LoVo (cell line): ENCODE data around the gene BOD1.
A peak's percentile ranks its signal among the peaks of the same experiment; 100 is the strongest.

Source experiments
- DNase-seq: peaks from one replicate; pipeline ENCODE4 v3.0.0-alpha.2; 2016; ENCODE audit warnings: low spot score

BOD1 gene

DNA sequence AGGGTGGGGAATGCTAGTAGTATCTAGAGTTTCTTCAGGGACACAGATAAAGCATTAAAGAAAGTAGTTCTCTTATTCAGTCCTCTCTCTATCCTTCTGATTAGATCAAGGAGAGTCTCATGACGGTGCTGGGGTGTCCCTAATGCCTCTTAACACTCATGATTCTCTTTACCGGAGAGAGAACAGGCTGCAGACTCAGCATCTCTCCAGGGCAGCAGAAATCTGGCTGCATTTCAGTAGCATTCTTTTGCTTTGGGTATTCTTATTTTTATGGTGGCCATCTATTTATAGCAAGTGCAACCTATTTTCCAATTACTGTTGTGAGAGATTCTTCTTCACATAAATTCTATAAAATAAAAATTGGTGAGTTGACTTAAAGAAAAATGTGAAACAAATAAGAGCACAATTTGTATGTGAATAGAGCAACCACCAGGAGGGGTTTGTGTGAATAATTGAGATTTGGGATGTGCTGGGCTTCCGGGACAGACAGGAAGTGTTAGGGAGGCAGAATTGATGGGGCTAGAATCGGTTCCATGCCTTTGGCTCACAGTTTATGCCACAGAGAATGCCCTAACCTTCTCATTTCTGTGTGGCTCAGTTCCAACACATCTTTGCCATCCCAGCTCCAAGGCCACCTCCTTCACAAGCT, 23.8 kb upstream of the BOD1 start:
- no peak for DNase-seq

DNA sequence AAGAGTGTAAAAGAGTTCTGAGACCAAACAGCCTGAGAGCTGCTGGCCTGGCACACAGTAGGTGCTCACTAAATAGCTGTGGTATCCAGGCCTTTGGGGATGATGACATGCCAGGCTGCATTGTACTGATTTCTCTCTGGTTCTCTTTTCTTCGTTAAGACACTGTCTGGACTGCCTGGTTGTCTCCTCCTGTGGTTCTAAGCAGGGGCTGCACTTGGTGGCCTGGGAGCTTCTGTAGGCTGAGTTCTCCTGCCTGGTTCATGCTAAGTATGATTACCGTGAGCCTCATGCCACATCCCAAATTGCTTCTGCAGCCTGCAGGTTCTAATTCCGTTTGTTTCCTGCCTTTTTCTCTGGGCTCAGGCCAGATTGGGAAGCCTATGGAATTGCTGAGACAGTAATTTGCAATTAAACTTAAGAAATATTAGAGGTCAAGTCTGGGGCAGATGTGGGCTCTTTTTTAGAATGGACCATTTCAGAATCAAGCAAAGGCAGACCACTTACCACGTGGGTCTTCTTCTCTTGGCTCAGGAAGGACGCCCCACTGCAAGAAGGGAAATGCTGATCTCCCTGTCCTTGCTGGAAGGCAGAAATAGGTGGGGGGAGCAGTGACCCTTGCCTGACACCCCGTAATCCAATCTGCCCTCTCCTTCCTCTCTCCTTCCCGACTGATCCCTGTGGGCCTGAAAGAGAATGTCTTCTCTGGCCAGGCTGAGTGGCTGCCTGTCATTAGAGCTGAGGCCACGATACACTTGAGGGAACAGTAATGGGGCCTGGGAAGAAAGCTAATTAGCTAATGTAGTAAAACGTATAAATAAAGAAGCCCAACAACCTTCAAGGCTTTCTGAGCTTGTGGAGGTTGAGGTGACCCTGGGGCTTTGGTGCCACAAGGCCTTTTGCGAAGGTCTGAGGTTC, 21.9 kb upstream of the BOD1 start:
- DNase-seq = no peak

DNA sequence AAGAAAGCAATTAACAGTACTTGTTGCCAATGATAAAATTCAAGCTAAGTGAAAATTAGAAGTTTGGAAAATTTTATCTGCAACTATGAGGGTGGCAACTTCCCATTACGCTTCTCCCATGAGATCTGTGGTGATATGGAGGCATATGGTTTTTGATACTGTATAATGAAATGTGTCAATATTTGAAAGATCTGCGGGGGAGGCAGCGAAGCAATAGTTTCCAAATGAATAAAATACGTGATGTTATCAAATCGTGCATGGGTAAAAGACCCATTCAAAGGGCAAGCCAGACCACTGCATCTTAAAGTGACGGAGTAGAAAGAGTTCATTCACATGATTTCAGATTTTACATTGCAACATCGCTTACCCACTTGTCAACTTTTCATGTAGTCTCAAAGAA, 20.9 kb upstream of the BOD1 start:
- no peak for DNase-seq

DNA sequence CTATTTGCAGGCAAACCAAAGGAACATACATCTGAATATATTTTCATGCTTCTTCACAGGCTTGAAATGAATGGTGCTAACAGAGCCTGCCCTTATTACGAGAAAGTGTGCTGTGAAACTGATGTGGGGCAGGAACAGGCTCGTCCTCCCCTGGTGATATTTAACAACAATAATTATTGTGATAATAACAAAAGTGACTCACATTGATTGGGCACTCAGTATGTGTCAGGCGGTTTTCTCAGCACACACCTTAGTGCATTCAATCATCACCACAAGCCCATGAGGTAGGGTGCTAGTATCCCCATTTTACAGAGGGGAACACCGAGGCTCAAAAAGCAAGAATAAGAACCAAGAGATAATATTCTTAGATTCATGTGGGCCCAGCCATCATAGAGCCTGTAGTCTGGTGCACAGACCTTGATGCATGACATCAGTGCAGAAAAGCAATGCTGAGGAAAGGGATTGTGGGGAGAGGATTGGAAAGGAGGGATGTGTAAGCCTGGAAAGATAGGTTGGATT, 18.1 kb upstream of the BOD1 start:
- DNase-seq = no peak

DNA sequence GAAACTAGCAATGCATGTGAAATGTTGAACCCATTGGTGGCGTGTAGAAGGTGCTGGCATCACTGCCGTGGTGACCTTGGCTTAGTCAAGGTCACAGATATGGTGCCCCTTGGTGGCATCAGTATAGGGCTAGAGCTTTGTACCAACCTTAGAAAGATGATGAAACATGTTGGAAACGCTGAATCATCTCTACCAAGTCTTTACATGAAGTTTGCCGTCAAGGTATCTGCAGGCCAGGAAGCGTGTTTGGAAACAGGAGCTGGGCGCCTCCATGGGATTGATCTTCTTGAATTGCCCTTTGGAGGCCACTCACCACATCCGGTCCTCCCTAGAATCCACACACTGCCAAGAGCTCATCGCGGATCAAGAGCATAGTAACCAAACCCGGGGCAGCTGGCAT, 16.9 kb upstream of the BOD1 start:
- DNase-seq = no peak

DNA sequence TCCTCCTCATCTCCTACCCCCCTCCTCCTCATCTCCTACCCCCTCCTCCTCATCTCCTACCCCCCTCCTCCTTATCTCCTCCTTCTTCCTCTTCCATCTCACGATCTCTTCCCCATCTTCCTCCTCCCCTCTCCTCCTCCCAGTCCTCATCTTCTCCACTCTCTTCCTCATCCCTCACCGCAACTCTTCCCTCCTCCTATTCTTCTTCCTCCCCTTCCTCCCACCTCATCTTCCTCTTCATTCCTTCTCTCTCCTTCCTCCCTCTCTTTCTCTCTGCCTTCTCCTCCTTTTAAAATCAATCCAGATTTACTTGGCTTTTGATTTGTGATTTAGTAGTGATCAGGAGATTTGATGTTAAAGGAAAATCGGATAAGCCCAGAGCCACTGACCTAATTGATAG, 15.0 kb upstream of the BOD1 start:
- DNase-seq = no peak

DNA sequence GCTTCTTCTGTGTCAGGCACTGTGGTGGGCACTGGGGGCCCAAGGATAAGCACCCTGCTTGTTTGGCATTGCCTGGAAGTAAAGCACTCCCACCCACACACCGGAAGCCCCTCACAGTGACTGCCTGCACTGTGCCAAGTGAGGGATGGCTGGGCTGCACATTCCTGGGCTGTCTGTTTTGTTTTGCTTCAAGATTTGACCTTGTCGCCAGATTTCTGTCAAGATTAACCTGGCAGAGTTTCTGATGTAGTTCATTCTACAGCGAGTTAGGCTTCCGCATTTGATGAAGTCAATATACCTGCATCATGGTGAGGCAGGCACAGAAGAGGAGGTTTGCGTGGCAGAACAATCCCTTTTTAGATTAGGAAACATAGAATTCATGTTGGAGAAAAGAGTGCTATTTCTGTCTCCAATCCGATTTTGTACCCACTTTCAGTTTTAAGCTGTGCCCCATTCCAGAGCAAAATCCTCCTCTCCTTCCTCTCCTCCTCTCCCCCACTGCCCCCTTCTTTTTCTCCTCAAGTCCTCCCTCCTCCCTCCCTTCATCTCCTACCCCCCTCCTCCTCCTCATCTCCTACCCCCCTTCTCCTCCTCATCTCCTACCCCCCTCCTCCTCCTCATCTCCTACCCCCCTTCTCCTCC, 14.4 kb upstream of the BOD1 start:
- DNase-seq = no peak

DNA sequence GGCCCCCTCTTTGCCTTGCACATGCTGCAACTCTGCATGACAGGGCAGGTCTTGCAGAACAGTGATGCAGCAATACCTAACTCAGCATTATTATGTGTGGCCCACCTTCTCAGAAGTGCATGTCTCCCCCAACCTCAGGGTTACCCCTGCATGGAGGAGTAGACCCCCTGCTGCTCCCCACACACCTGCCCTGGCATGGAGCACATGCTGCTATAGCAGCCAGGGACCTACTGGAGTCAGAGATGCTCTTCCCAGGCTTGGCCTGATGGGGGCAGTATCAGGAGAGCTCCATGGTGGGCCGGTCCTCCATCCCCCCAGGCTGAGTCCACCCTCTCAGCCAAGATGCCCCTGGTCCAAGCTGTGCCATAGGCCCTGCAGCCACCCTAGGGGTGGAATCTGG, 13.2 kb upstream of the BOD1 start:
- no peak for DNase-seq

DNA sequence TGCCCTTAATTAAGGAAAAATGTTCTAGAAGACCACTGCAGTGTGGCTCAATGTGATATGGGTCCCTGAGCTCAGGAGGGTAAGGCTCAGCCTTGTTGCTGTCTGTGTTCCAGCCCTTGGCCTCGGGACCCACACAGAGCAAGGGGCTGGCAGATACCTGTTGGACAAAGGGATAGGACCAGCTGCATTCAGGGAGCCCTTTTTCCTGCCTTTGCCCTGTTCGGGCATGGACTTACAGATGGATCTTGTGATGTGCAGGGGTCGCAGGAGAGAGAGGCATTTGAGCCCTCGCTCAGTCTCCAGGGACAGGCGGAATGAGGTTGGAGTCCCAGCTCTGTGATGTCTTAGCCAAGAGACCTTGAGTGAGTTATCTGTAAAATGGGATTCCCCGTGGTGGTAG, 12.1 kb upstream of the BOD1 start:
- no peak for DNase-seq

DNA sequence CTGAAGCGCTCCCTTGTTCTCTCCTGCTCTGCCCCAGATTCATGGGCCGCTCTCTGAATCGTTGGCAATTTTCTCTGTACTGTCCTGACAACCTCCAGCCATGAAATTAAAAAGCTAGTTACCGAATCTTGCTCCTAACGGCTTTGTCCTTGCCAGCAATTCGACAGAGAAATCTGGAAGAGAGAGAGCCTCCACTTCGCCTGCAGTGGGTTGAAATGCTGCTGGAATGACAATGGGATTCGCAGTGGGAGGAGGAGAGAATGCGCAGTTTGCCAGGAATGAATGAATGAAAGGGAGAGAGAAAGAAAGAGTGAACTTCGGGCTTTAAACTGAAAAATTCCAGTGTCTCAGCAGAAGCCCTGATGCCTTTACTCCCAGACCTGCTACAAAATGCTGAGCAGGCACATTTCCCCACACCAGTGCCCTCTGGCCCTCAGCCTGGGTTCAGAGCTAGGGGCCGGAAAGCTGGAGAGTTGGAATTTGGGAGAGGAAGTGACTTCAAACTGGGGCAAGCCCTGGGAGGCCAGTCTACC, 11.5 kb upstream of the BOD1 start:
- DNase-seq = no peak

DNA sequence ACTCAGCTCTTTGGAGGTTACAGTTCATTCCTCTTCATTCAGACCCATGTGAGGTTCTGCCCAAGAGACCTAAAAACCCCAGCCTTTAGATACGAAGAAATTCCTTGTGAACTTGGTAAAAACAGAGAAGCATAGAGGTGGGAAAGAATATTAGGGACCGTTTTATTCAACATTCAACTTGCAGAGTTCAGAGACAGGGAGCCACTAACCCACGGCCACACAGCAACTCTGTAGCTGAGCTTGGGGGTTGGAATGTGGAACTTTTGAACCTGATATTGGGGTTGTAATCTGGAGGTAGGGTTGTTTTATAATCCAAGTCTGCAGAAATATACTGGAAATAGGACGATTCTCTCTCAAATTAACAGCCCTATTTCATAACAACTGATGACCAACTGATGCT, 10.8 kb upstream of the BOD1 start:
- DNase-seq = no peak

DNA sequence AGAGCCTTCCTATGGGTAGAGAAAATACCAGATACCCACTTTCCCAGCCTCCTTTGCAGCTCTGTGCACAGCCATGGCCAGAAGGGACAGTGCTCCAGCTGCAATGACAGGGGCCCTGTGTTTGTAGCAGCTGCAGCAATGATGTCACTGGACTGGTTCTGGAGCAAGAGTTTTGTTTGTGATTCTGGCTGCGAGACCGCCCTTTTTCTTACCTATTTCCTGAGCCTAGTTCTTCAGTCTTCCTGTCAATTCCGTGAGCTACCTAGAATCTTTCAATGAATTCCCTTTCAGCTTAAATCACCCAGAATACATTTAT, 10.0 kb upstream of the BOD1 start:
- DNase-seq = no peak

DNA sequence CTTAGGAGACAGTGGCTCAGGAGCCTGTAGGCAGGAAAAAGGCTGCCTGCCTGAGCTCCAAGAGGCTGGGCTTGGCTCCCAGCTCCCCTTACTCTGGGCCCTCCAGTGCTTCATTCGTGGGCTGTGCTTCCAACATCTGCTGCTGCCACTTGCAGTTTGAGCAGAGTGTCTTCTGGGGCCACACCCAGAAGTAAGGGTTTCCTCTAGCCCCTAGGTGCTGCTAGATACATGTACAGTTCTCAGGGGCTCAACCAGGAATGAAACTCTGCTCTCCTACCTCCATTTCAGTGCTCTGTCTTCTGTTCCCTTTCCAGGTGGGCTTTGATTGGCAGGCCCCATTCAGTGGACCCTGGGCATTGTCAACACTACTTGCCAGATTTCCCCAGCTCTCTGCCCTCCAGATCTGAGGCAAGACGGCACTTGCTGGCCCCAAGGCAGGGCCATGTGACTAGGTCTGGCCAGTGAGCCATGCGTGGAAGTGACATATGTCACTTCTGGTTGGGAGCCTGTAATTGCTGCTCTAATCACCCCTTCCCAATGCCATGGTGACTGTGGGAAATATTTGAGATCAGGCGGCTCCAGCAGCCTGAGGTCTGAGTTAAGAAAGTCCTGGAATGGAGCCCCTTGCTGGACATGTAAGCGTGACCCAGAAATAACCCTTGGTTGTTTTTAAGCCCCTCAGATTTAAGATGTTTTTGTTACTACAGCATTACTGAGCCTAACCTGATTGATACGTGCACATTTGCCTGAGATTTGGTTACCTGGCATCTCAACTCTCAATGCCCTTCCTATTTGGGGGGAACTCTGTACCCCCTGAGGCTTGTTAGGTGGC, 9.4 kb upstream of the BOD1 start:
- DNase-seq = no peak

DNA sequence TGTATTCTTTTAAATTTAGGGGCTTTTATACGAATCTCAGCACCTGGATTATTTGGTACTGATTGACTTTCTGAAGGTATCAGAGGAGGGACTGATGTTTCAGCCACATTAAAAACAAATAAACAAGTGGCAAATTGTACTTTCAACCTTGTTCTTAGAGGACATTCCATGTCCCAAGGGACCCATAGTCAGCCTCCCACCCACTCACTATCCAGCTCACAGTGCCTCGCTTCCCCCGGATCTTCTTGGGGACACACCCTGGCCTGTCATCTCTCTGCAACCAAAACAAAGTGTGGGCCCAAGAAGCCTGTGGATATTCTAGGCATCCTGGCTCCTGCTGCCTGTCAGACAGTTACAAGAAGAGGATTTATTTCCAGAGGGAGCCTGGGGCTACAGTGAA, 8.8 kb upstream of the BOD1 start:
- DNase-seq = no peak

DNA sequence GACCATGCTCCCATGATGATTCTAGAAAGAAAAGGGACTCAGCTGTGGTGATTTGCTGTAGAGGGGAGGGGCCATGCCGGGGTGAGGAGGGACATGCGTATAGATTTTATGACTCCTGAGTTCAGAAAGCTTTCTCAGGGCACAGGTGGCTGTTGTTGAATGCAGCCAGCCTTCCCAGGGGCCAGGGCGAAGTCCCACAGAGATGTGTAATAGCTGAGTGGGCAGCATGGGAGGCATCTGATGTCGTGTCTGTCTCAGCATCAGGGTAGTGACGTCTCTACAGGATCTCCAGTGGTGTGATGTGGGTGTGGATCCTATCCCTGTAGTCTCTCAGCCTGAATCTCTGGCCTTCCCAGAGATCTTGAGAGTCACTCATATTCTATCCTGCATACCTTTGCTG, 7.8 kb upstream of the BOD1 start:
- DNase-seq = no peak

DNA sequence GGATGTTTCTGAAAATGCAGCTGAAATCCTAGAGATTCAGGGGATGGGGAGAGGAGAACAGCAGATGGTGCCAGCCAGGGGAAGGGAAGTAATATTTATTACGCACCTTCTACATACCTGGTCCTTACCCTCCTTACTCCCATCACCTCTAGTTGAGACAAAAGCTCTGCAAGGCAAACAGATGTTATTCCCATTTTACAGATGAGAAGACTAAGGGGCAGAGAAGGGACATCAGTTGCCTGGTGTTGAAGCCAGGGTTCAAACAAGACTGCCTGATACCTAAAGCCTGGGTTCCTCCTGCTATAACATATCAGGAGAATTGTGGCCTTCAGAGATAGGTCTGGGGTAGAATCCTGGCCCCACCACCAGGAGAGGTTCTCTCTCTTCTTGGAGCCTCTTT, 7.3 kb upstream of the BOD1 start:
- DNase-seq = no peak

DNA sequence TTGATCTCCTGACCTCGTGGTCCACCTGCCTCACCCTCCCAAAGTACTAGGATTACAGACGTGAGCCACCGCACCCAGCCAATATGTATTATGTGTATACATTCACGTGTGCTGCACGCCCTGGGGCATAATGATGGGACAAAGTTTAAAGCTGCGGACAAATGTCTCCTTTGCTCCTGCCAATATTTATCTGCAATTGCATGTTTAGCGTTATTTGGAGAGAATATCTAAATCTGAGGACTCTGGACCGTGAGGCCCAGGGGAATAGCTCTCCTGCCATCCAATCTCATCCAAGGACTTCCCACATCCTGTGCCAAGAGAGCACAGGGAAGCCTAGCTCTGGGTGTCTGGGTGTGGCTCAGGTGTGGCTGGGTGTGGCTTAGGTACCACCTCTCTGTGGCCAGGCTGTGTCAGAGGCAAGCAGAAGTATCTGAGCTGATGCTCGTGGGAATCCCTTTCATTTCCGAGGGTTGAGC, 6.9 kb upstream of the BOD1 start:
- peak; percentile 7 for DNase-seq

DNA sequence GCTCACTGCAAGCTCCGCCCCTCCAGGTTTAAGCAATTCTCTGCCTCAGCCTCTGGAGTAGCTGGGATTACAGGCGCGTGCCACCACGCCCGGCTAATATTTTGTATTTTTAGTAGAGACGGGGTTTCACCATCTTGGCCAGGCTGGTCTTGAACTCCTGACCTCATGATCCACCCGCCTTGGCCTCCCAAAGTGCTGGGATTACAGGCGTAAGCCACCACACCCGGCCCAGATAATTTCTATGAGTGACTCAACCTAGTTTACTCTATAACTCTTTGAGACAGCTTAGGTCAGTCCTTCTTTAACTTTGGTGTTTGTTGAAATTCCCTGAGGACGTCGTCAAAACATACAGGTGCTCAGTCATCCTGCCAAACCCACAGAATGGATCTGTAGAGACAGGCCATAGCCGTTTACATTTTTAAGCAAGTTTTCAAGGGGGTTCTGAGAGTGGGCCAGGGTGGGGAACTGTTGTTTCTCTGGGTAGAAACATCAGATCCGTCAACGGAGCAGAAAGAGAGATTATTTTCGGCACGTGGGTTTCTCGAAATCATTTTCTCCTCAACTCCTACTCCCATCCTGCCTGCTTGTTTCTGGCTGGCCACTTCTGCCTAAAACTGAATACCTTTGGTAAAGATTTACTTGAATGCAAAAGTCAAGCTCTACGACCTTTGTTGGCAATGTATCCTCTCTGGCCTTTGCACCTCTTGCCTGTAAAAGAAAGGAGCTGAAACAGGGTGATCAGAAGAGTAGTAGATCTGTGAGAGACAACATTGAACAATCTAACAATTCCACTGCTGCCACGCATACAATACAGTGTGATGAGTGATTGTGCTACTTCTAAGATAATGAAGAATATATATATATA, 6.0 kb upstream of the BOD1 start:
- DNase-seq = no peak

DNA sequence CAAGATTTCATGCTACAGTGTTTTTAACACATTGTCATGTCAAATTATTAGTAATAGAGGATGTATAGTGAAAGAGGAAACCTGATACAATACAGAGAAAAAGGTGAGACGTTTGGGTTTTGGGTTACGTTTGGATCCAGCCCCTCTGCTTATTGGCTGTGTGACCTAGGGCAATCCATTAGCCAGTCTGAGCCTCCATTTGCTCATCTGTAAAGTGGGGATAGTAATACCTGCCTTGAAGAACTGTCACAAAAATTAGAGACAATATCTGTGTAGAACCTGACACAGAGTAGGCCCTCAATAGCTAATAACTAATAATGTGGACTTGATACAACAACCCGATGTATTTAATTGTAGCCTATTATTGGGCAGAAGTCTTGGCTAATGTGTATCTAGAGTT, 4.3 kb upstream of the BOD1 start:
- DNase-seq = no peak

DNA sequence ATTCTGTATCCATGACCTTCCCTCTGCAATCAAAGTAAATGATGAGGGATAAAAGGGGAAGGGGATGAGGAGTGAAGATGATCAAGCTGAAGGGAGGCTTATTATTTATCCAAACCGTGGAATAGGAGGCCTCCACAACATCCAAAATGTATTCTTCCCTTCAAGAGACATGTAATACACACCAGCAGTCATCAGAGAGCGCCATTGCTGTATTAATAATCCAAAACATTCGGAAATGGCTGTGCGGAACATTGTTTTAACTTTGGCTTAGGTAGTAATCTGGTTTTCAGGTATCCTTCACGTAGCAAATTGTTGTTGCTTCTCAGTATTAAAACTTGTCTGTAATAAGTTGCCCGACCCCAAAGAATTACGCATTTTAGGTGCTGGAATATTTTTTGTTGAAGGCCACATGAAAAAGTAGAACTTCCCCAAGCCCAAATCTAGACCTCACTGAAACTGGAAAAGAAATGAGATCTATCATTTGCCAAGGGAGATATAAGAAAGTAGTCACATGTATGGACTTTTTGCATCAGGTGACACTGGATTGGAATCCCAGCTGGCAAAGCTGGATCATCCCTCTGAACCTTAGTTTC, 2.6 kb upstream of the BOD1 start:
- peak; percentile 64 for DNase-seq
